Kidney (tissue), 14 donors: ENCODE results near the gene CXCL16. TPM values are rescaled to one million over a fixed set of nuclear protein-coding genes. Genes with fewer than 3 reads are reported as not detected.

ENCODE experiments used
- DNase-seq, 5 donors: peaks; one replicate each; pipeline ENCODE4 v3.0.0-alpha.2; 2013 to 2020
- FAIRE-seq: peaks from 2 replicates; lab custom pipeline; 2012; peaks lifted over from hg19 to GRCh38; lab: Jason Lieb, UNC
- H3K27ac ChIP-seq, 2 donors: one replicate each; pipeline ENCODE4 v1.7.0; 2013; ENCODE audit warnings: low read depth in 2 of 2, low read length in 2 of 2, inconsistent platforms in 1 of 2
- H3K27me3 ChIP-seq: one replicate; pipeline ENCODE4 v1.7.1; 2013; ENCODE audit warnings: low read length, inconsistent platforms; ENCODE audit not compliant: control insufficient read depth, insufficient read depth
- H3K36me3 ChIP-seq, 3 donors: one replicate each; pipeline versions ENCODE4 v1.7.0 to v1.7.1; 2013; ENCODE audit warnings: low read length in 3 of 3, control low read depth in 1 of 3, inconsistent platforms in 1 of 3; ENCODE audit not compliant: insufficient read depth in 3 of 3, control insufficient read depth in 2 of 3
- H3K4me1 ChIP-seq, 3 donors: one replicate each; pipeline versions ENCODE4 v1.7.0 to v1.7.1; 2013; ENCODE audit warnings: low read length in 3 of 3, inconsistent platforms in 1 of 3, low read depth in 1 of 3; ENCODE audit not compliant: control insufficient read depth in 2 of 3, insufficient read depth in 2 of 3
- H3K4me3 ChIP-seq, 3 donors: one replicate each; pipeline versions ENCODE4 v1.7.0 to v1.8.1; 2013; ENCODE audit warnings: low read length in 3 of 3, control low read depth in 1 of 3, inconsistent platforms in 1 of 3
- H3K9ac ChIP-seq, 3 donors: one replicate each; pipeline versions ENCODE4 v1.7.0 to v1.7.1; 2013; ENCODE audit warnings: low read length in 3 of 3, control low read depth in 1 of 3, inconsistent platforms in 1 of 3
- H3K9me3 ChIP-seq, 3 donors: one replicate each; pipeline versions ENCODE4 v1.7.0 to v1.7.1; 2013; ENCODE audit warnings: low read length in 3 of 3, control low read depth in 1 of 3, inconsistent platforms in 1 of 3; ENCODE audit not compliant: control insufficient read depth in 2 of 3, insufficient read depth in 1 of 3
- CTCF ChIP-seq: IDR thresholded peaks from 3 replicates; pipeline ENCODE4 v1.5.1; 2012; ENCODE audit warnings: mild to moderate bottlenecking, moderate library complexity, borderline replicate concordance; ENCODE audit not compliant: insufficient read depth; ENCODE audit errors: extremely low read depth
- intact Hi-C: fragments of 100-400 bp; cut with DNase I; formaldehyde crosslinking; loops from one replicate; pipeline ENCODE4 v1.11.1; 2022
- polyA plus RNA-seq: library from polyadenylated mRNA; stranded (reverse); fragments of 350-450 nt; fragmentation: Illumina TruSeq; extraction: RNeasy Lipid Tissue Mini Kit (QIAGEN cat#74804); gene quantifications from one replicate; pipeline ENCODE4 v1.2.3, GENCODE V29; 2014; ENCODE audit warnings: low read depth, low replicate concordance; ENCODE audit not compliant: insufficient read depth
- total RNA-seq: library from RNA; stranded (reverse); fragmentation: NEBNext Ultra II Directional; extraction: Animal tissue kit (Norgen Biotek cat#: 25700); gene quantifications from one replicate; pipeline ENCODE4 v1.2.1, GENCODE V29; 2021
- donor health status: control.
- donor health status: control.
- donor health status: control.
- donor health status: control.
- donor health status: control.
- donor health status: DM: yes; HTN: yes; CAD: no.
- donor health status: Normal renal cell carcinoma (clear cell type).

Gene CXCL16
- total and polyA plus RNA-seq, 2 donors from 2014 or later = 22.5 to 83.0 TPM

GRCh38 chr17:4719146-4719545, 20.6 kb downstream of the CXCL16 start:
- Histone ChIP-seq H3K27ac (no peak overlapping the region), H3K36me3 (no peaks in the 10 kb centered on the region)
- intact Hi-C loops = no loop called here

GRCh38 chr17:4718276-4718675, 21.5 kb downstream of the CXCL16 start:
- intact Hi-C loops = no loop called here
- Histone ChIP-seq H3K4me1 (peaks cover 0 to 2% (median 0%) of the 10 kb centered on the region in 3 donors), H3K9me3 (no peaks in the 10 kb centered on the region), H3K27me3 (no peaks in the 10 kb centered on the region), H3K36me3 (no peaks in the 10 kb centered on the region), H3K9ac (no peak overlapping the region), H3K4me3 (no peak overlapping the region), H3K27ac (no peak overlapping the region)
- DNase-seq = no peak
- no peak for TF ChIP-seq CTCF
- FAIRE-seq = no peak

More at GRCh38 chr17:4719146-4719545, 20.6 kb downstream of the CXCL16 start:
- Histone ChIP-seq H3K4me1 (peaks cover 0 to 2% (median 0%) of the 10 kb centered on the region in 3 donors), H3K9me3 (no peaks in the 10 kb centered on the region), H3K4me3 (no peak overlapping the region), H3K9ac (no peak overlapping the region), H3K27me3 (no peaks in the 10 kb centered on the region)
- DNase-seq = no peak
- no peak for TF ChIP-seq CTCF
- FAIRE-seq = no peak

- Histone ChIP-seq H3K9ac (no peak overlapping the region), H3K4me3 (no peak overlapping the region), H3K36me3 (no peaks in the 10 kb centered on the region), H3K27me3 (no peaks in the 10 kb centered on the region), H3K27ac (no peak overlapping the region), H3K4me1 (peaks cover 0 to 2% (median 0%) of the 10 kb centered on the region in 3 donors), H3K9me3 (no peaks in the 10 kb centered on the region)
- no peak for FAIRE-seq
- no peak for TF ChIP-seq CTCF
- no peak for DNase-seq
- intact Hi-C loops = no loop called here
These were observed 21.9 kb downstream of the CXCL16 start for GRCh38 chr17:4717791-4718190.

GRCh38 chr17:4716081-4716480, 23.6 kb downstream of the CXCL16 start:
- H3K27me3 ChIP-seq = no peaks in the 10 kb centered on the region
- intact Hi-C loops = no loop called here
- DNase-seq (no peak), FAIRE-seq (no peak)
- no peak overlapping the region for H3K27ac ChIP-seq
- no peak for TF ChIP-seq CTCF
- H3K4me1 ChIP-seq = peaks cover 0 to 14% (median 11%) of the 10 kb centered on the region in 3 donors
- H3K9me3 ChIP-seq = no peaks in the 10 kb centered on the region
- H3K9ac ChIP-seq = no peak overlapping the region
- H3K4me3 ChIP-seq = no peak overlapping the region
- no peaks in the 10 kb centered on the region for H3K36me3 ChIP-seq
